Effector memory CD4-positive, alpha-beta T cell (primary cell): Measurements from ENCODE around the gene PCED1B.

Experiments used
- DNase-seq, 3 donors: peaks; one replicate each; pipeline ENCODE4 v3.0.0-alpha.2; 2020
- H3K27ac ChIP-seq: 2 replicates; pipeline ENCODE4 v1.7.0; 2013; ENCODE audit warnings: mild to moderate bottlenecking, low read length, moderate library complexity; ENCODE audit not compliant: insufficient read depth, poor library complexity, severe bottlenecking
- H3K27me3 ChIP-seq: replicated peaks from 2 replicates; pipeline ENCODE4 v1.7.0; 2013; ENCODE audit warnings: mild to moderate bottlenecking, low read length; ENCODE audit not compliant: insufficient read depth, control insufficient read depth, poor library complexity, severe bottlenecking
- H3K36me3 ChIP-seq: 2 replicates; pipeline ENCODE4 v1.7.0; 2013; ENCODE audit warnings: mild to moderate bottlenecking, low read length, moderate library complexity; ENCODE audit not compliant: control insufficient read depth, insufficient read depth
- H3K4me1 ChIP-seq: 2 replicates; pipeline ENCODE4 v1.7.0; 2013; ENCODE audit warnings: low read length, mild to moderate bottlenecking; ENCODE audit not compliant: control insufficient read depth, insufficient read depth, poor library complexity, severe bottlenecking
- H3K4me3 ChIP-seq: 2 replicates; pipeline ENCODE4 v1.7.0; 2013; ENCODE audit warnings: low read length, low read depth, mild to moderate bottlenecking; ENCODE audit not compliant: insufficient read depth, poor library complexity, severe bottlenecking
- H3K9me3 ChIP-seq: 2 replicates; pipeline ENCODE4 v1.7.0; 2013; ENCODE audit warnings: mild to moderate bottlenecking, low read length, moderate library complexity; ENCODE audit not compliant: control insufficient read depth

The PCED1B gene

DNA sequence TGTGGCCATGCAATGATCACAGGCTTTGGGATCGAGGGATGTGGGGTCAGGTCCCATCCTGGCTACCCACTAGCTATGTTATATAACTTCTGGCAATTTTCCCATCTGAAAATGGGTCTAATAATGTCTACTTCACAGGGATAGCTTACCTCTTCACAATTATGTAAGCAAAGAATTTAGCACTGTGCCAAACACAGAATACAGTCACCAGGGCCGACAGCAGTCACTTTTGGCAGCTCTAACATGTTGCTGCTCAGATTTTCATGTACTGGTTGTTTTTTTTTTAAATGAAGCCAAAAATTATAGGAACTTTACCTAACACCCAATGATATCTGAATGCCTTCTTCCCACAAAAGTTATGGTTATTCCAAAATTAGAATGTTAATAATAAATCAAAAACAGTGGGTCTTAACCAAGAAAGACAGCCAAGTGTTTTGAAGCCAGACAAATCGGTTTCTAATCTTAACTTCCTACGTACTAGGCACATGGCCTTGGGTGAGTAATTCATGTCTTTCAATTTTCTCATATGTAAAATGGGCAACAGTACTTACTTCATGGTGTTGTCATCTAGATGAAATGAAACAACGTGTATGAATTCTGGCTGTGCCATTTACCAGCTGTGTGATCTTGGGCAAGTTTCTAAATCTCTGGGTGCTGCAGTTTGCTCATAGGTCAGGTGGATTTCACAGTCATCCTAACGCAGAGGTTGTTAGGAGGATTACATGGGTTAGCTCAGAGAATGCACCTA is 13.0 kb upstream of the PCED1B start:
- Histone ChIP-seq H3K36me3 (no peaks in the 10 kb centered on the region), H3K27me3 (no peaks in the 10 kb centered on the region), H3K4me1 (no peaks in the 10 kb centered on the region), H3K4me3 (no peak overlapping the region), H3K9me3 (no peaks in the 10 kb centered on the region), H3K27ac (no peak overlapping the region)
- no peak for DNase-seq

- H3K27ac ChIP-seq, result no peak overlapping the region
- no peak for DNase-seq
- H3K4me3 ChIP-seq, result no peak overlapping the region
- H3K36me3 ChIP-seq, result no peaks in the 10 kb centered on the region
- no peaks in the 10 kb centered on the region for H3K4me1 ChIP-seq
- H3K9me3 ChIP-seq, result no peaks in the 10 kb centered on the region
- no peaks in the 10 kb centered on the region for H3K27me3 ChIP-seq
Measured at GRCh38 chr12:47067176-47067575, 12.2 kb upstream of the PCED1B start.

DNA sequence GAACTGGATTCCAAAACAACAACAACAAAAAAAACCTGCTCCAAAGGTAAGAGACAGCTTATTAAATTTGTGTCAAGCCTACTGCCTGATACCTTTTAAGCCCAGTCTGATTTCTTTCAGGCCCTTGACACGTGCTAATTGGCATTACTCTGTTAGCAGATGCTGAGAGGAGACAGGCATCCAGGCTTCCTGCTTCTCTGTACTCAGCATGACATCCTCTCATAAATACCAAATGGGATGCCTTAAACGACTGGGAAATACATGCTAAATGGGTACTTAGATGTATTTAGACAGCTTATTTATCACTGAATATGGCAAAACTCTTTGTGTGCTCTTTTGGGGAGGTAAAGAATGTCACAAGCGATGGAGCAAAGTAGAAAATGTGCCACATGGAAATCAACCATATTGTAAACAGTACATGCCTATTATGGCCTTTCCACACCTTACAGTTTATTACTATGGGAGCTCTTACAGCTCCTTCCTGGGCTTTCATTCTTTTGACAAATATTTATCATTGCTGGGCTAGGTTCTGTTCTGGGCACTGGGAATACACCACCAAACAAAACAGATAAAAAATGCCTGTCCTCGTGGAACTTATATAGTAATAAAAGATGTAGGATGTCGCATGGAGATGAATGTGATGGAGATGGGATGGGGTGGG is 11.5 kb upstream of the PCED1B start:
- Histone ChIP-seq H3K27me3 (no peaks in the 10 kb centered on the region), H3K9me3 (no peaks in the 10 kb centered on the region)
- DNase-seq, result no peak

GRCh38 chr12:47068539-47068938 is 10.9 kb upstream of the PCED1B start:
- DNase-seq, result no peak
- no peak overlapping the region for H3K27ac ChIP-seq

More for the DNA sequence above, 11.5 kb upstream of the PCED1B start:
- no peaks in the 10 kb centered on the region for H3K4me1 ChIP-seq
- H3K36me3 ChIP-seq, result no peaks in the 10 kb centered on the region
- H3K4me3 ChIP-seq, result no peak overlapping the region
- no peak overlapping the region for H3K27ac ChIP-seq

DNA sequence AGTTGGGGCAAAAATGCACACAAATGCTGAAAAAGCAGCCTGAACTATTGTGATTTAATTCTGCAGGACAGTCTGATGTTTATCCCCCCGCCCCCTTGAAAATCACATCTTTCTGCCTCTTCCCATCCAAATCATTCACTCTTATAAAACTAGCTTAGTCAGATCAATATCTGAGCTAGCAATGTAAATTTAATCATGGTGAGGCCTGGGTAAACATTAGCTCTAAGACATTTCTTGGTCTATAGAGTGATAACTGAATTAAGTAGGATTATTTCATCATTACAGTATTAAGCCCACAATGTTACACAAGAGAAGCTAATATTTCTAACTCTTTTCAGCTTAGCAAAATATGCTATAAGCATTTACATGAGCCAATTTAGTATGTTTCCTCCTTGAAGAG is 9.1 kb upstream of the PCED1B start:
- Histone ChIP-seq H3K27ac (no peak overlapping the region), H3K4me3 (no peak overlapping the region), H3K27me3 (no peaks in the 10 kb centered on the region), H3K9me3 (no peaks in the 10 kb centered on the region), H3K36me3 (no peaks in the 10 kb centered on the region), H3K4me1 (no peaks in the 10 kb centered on the region)
- DNase-seq, result no peak

More at GRCh38 chr12:47068539-47068938, 10.9 kb upstream of the PCED1B start:
- H3K4me3 ChIP-seq, result no peak overlapping the region
- no peaks in the 10 kb centered on the region for H3K9me3 ChIP-seq
- H3K4me1 ChIP-seq, result no peaks in the 10 kb centered on the region
- H3K27me3 ChIP-seq, result no peaks in the 10 kb centered on the region
- H3K36me3 ChIP-seq, result no peaks in the 10 kb centered on the region

- DNase-seq, result no peak
- H3K9me3 ChIP-seq, result no peaks in the 10 kb centered on the region
- no peak overlapping the region for H3K4me3 ChIP-seq
- no peak overlapping the region for H3K27ac ChIP-seq
- H3K4me1 ChIP-seq, result no peaks in the 10 kb centered on the region
- no peaks in the 10 kb centered on the region for H3K36me3 ChIP-seq
- no peaks in the 10 kb centered on the region for H3K27me3 ChIP-seq
Measured at GRCh38 chr12:47071241-47071852, 8.1 kb upstream of the PCED1B start.

DNA sequence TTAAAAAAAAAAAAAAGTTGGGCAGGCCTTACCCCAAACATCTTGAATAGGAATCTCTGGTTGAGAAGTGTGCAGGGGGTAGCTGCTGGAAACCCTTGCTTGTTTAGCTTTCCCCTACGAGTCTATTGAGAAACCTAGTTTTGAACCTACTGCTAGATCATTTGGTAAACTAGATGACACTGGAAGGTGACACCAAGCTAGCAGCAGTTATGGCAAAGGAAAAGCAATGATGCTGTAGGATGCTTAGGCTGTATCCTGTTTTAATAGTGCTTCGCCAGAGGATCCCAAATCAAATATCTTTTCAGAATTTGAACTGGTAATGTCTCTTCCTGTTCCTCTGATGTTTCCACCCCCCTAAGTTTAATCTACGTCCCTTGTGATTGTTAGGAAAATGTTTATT is 5.5 kb upstream of the PCED1B start:
- no peaks in the 10 kb centered on the region for H3K9me3 ChIP-seq
- H3K27me3 ChIP-seq, result no peaks in the 10 kb centered on the region
- no peak overlapping the region for H3K4me3 ChIP-seq
- no peaks in the 10 kb centered on the region for H3K36me3 ChIP-seq
- DNase-seq, result no peak
- H3K4me1 ChIP-seq, result peaks cover 8% of the 10 kb centered on the region
- no peak overlapping the region for H3K27ac ChIP-seq

GRCh38 chr12:47074757-47075156 is 4.7 kb upstream of the PCED1B start:
- H3K27me3 ChIP-seq, result no peaks in the 10 kb centered on the region
- H3K4me3 ChIP-seq, result no peak overlapping the region
- peaks cover 8% of the 10 kb centered on the region for H3K4me1 ChIP-seq
- H3K27ac ChIP-seq, result no peak overlapping the region
- no peaks in the 10 kb centered on the region for H3K36me3 ChIP-seq
- DNase-seq, result no peak
- no peaks in the 10 kb centered on the region for H3K9me3 ChIP-seq

GRCh38 chr12:47075192-47076084 is 4.0 kb upstream of the PCED1B start:
- H3K4me1 ChIP-seq, result peaks cover 8% of the 10 kb centered on the region
- H3K4me3 ChIP-seq, result no peak overlapping the region
- no peak overlapping the region for H3K27ac ChIP-seq
- H3K9me3 ChIP-seq, result no peaks in the 10 kb centered on the region
- DNase-seq, result no peak
- no peaks in the 10 kb centered on the region for H3K36me3 ChIP-seq
- H3K27me3 ChIP-seq, result no peaks in the 10 kb centered on the region
